ENCODE results near the gene HEBP2. TPM values are rescaled to one million over a fixed set of nuclear protein-coding genes. Genes with fewer than 3 reads are reported as not detected.

The HEBP2 gene
- total RNA-seq, 3 donors from 2014 or later (not counting 1 experiment from before 2014, with no cell fraction given) = 14.2 to 18.6 (median 15.2) TPM

DNA sequence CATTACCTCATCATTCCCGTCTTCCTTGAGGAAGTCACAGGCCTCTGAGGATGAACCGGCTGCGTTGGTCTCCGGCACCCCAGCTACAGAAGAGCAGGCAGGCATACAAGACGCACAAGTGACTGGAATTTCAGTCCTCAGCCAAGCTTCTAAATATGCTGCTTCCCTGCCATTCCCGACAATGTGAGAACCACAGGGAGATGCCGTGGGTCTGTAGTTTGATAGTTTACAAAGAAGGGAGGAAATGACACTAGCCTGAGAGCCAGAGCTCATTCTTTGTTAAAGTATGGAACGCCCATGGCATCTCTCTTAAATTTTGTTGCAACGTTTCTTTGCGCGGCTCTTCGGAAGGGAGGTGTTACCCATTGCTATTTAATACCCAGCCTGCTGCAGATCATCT, 25.7 kb downstream of the HEBP2 start:
- H3K4me1 Mint-ChIP-seq = no peaks in the 10 kb centered on the region
- DNase-seq (no peak), ATAC-seq (no peak)
- no peaks in the 10 kb centered on the region for H3K9me3 Mint-ChIP-seq
- H3K27ac Mint-ChIP-seq = no peak overlapping the region
- H3K9me3 ChIP-seq (ENCODE audit: control insufficient read depth, insufficient read depth, low read length) = no peaks in the 10 kb centered on the region
- H3K27me3 ChIP-seq (ENCODE audit: control insufficient read depth, insufficient read depth, low read length) = no peaks in the 10 kb centered on the region
- no peaks in the 10 kb centered on the region for H3K36me3 ChIP-seq (ENCODE audit: control insufficient read depth, insufficient read depth, low read length)
- intact Hi-C loops (cut with micrococcal nuclease) = loop anchor here (1.0 to 2.0 kb wide), 2 partner anchors 88 to 163 kb away; no protein-coding TSS in a partner anchor
- peaks cover 6 to 7% of the 10 kb centered on the region in 2 donors for H3K27me3 Mint-ChIP-seq (ENCODE audit: low read depth in 2 of 2)
- no peaks in the 10 kb centered on the region for H3K4me1 ChIP-seq (ENCODE audit: control insufficient read depth, insufficient read depth, low read length)
- H3K4me3 ChIP-seq (ENCODE audit: low read length) = no peak overlapping the region
- TF ChIP-seq CTCF (IDR thresholded peaks at IDR 0.05) = no peak
- WGBS (ENCODE audit: insufficient coverage) = 96% methylated on average over 12 of the region's 12 CpGs
- no peak overlapping the region for H3K4me3 Mint-ChIP-seq
- no peaks in the 10 kb centered on the region for H3K36me3 Mint-ChIP-seq
- H3K27ac ChIP-seq (ENCODE audit: low read length) = no peak overlapping the region

DNA sequence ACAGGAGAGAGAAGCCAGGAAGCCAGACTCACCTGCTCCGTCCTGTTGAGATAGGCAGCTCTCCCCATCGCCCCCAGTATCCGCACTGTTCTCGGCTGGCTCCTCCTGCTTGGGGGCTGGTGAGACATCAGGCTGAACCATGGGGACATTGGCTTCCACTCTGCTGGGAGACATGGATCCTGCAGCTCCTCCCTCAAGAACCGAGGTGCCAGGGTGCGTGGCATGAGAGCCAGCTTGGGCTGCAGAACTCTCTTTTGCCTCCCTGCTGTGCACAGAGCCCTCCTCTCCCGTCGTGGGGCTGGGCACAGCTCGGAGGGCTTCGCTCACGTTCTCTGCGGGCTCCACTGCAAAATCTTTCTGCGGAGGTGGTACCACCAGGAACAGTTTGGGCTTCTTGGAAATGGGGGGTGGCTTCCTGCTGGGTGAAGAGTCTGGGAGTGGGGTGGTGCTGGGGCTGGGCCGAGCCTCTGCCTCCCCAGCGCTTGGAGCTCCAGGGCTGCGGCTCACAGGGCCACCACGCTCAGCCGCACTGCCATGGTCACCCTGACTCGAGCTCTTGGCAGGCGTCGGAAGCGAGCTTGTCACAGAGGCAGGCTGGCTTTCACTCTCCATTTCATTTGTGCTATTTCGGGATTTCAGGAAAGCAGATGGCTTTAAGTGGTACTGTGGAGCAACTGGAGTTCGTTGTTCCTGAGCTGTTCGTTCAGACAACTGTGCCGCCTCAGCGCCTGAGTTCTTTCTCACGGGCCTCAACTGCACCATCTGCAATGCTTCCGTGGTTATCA, 26.5 kb downstream of the HEBP2 start:
- no peak overlapping the region for H3K27ac Mint-ChIP-seq
- 92% methylated on average over 29 of the region's 29 CpGs for WGBS (ENCODE audit: insufficient coverage)

GRCh38 chr6:138431256-138432062, 27.4 kb downstream of the HEBP2 start:
- Histone ChIP-seq H3K27ac (ENCODE audit: low read length) (no peak overlapping the region), H3K4me1 (ENCODE audit: control insufficient read depth, insufficient read depth, low read length) (no peaks in the 10 kb centered on the region), H3K27me3 (ENCODE audit: control insufficient read depth, insufficient read depth, low read length) (no peaks in the 10 kb centered on the region), H3K4me3 (ENCODE audit: low read length) (no peak overlapping the region), H3K36me3 (ENCODE audit: control insufficient read depth, insufficient read depth, low read length) (no peaks in the 10 kb centered on the region), H3K9me3 (ENCODE audit: control insufficient read depth, insufficient read depth, low read length) (no peaks in the 10 kb centered on the region)
- DNase-seq (no peak), ATAC-seq (peak in 2 of 3 donors; percentile 25 to 59)
- no peaks in the 10 kb centered on the region for H3K9me3 Mint-ChIP-seq
- intact Hi-C loops (cut with micrococcal nuclease) = no loop called here
- no peak for TF ChIP-seq CTCF (IDR thresholded peaks at IDR 0.05)
- peaks cover 4 to 6% of the 10 kb centered on the region in 2 donors for H3K27me3 Mint-ChIP-seq (ENCODE audit: low read depth in 2 of 2)
- 77% methylated on average over 19 of the region's 19 CpGs for WGBS (ENCODE audit: insufficient coverage)
- H3K36me3 Mint-ChIP-seq = no peaks in the 10 kb centered on the region
- no peak overlapping the region for H3K27ac Mint-ChIP-seq
- H3K4me3 Mint-ChIP-seq = no peak overlapping the region
- no peaks in the 10 kb centered on the region for H3K4me1 Mint-ChIP-seq

More for the DNA sequence above, 26.5 kb downstream of the HEBP2 start:
- Histone ChIP-seq H3K36me3 (ENCODE audit: control insufficient read depth, insufficient read depth, low read length) (no peaks in the 10 kb centered on the region), H3K27me3 (ENCODE audit: control insufficient read depth, insufficient read depth, low read length) (no peaks in the 10 kb centered on the region), H3K9me3 (ENCODE audit: control insufficient read depth, insufficient read depth, low read length) (no peaks in the 10 kb centered on the region), H3K27ac (ENCODE audit: low read length) (no peak overlapping the region), H3K4me1 (ENCODE audit: control insufficient read depth, insufficient read depth, low read length) (no peaks in the 10 kb centered on the region), H3K4me3 (ENCODE audit: low read length) (no peak overlapping the region)
- intact Hi-C loops (cut with micrococcal nuclease) = no loop called here
- H3K36me3 Mint-ChIP-seq = no peaks in the 10 kb centered on the region
- H3K27me3 Mint-ChIP-seq (ENCODE audit: low read depth in 2 of 2) = peaks cover 5 to 6% of the 10 kb centered on the region in 2 donors
- no peak overlapping the region for H3K4me3 Mint-ChIP-seq
- no peaks in the 10 kb centered on the region for H3K4me1 Mint-ChIP-seq
- H3K9me3 Mint-ChIP-seq = no peaks in the 10 kb centered on the region
- TF ChIP-seq CTCF (IDR thresholded peaks at IDR 0.05) = no peak
- ATAC-seq = no peak
- DNase-seq = no peak
